Glomerular visceral epithelial cell (primary cell): Measurements from ENCODE around the gene MED15.
A peak's percentile ranks its signal among the peaks of the same experiment; 100 is the strongest.

Experiments used
- DNase-seq: peaks from one replicate; pipeline ENCODE4 v3.0.0-alpha.2; 2016; ENCODE audit errors: extremely low spot score

MED15 gene

DNA sequence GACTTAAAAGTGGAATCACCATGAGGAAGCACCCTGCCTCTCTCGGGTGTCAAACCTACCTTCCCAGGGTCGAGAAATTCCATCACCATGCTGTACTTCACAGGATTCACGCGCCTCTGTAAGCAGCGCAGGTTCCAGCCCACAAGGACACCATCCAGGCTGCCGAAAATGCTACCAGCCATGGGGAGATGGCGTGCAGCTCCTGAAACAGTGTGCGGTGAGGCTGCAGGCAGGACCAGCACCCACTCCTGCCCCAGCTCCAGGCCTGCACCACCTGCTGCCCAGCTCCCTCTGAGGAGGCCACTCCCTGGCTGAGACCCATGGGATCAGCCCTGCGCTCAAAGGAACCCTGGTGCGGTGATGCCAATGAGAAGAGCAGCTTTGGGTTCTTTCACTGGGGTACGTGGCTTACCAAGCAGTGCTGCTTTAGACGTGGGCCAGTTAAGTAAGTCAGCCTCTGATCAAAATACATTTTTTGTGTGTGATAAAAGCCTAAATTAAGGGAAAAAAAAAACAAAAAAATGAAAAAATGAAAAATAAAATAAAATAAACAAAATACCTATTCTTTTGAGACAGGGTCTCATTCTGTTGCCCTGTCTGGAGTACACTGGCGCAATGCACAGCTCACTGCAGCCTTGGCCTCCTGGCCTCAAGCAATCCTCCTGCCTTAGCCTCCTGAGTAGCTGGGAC, 115.4 kb downstream of the MED15 start:
- no peak for DNase-seq

DNA sequence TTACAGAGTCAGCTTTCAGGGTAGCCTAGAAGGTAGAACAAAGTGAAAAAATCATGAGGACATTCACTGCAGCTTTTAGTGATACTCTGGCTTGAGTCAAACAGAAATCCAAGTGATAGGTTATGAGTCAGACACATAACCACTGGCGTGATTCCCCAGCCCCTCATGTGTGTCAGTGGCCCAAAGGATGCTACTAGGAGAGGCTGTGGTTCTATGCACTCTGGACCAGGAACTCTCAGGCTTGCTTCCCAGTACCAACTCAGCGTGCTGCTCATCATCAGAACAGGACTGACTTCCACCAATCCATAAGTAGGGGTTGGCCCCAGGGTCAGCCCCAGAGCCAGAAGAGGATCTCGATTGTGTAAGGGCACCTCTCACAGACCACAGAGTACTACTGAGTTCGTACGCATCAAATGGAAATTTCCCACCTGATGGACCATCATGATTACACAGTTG, 116.8 kb downstream of the MED15 start:
- DNase-seq = peak; percentile 6

- no peak for DNase-seq
These were observed 117.9 kb downstream of the MED15 start for GRCh38 chr22:20625270-20625669.

DNA sequence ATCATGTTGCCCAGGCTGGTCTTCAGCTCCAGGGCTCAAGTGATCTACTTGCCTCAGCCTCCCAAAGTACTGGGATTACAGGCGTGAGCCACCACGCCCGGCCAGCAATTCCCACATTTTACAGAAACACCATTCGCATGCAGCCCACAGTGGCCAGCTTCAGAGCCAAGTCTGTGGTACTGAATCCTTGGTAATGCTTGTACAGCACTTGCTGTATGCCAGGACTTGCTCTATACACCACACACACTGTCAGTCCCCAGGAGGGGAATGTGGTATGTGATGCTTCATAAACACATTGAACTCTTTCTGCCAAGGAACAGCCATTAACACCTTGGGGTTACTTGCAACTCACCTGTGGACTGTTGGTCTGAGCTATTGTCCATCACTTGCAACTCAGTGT, 119.4 kb downstream of the MED15 start:
- DNase-seq = no peak

DNA sequence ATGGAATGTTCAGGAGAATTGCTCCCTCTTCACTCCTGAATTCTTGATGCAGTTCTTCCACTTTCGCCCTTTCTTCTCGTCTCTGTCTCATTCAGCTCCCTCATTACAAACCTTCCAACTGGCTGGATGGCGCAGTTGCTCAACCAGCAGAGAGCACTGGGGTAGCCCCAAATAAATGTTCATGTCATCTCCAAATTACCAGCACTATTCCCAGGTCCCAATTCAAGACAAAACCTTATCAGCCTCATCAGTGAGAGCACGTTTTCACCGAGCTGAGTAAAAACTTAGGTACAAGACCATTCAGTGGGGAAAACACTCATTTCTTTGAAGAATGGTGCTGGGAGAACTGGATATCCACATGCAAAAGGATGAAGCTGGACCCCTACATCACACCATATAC, 120.0 kb downstream of the MED15 start:
- no peak for DNase-seq

- no peak for DNase-seq
These were observed 120.9 kb downstream of the MED15 start for GRCh38 chr22:20628081-20628939.

DNA sequence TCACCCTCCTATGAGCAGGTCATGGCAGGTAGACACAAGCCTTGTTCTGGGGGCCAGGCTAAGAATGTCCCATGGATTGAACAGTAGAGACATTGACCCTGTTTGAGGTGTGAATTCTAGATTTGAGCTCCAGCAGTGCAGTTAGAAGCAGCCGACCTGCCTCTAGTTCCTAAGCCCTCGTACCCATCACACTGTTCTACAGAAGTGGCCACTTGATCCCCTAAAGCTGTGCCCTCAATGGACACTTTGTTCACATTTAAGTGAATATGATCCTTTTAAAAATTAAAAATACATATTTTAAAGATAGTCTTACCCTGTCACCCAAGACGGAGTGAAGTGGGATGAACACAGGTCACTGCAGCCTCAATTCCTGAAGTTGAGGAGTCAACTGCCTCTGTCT, 122.0 kb downstream of the MED15 start:
- no peak for DNase-seq

- DNase-seq = no peak
These were observed 123.6 kb downstream of the MED15 start for GRCh38 chr22:20630873-20631617.

- DNase-seq = no peak
These were observed 124.7 kb downstream of the MED15 start for GRCh38 chr22:20632082-20632481.

GRCh38 chr22:20632518-20632917, 125.1 kb downstream of the MED15 start:
- no peak for DNase-seq

DNA sequence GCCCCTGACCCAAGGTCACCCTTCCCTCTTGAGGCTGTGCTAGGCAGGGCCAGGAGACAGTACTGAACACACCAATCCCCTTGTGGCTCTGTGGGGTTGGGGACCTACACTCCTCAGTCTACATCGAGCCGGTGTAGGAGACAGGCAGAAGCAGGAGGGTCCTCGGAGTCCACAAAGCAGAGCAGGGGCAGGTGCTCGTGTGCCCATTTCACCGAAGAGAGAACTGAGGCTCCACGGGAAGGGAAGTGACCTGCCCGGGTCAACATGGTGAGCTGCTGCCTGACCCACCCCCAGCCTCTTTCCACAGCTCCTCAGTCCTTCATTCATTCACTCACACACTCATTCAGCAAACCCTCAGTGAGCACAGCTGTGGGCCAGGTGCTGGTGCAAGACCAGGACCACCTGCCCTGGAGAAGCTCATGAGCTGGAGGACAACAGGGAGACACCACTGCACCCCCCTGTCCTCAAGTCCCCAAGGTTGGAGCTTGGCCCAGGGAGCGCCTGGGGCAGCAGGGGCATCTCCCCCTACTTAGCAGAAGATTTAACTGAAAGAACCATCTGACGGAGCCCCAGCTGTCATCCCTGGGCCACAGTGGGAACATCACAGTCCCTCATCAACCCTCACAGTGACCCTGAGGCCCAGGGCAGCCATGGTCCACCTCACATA, 127.3 kb downstream of the MED15 start:
- no peak for DNase-seq

DNA sequence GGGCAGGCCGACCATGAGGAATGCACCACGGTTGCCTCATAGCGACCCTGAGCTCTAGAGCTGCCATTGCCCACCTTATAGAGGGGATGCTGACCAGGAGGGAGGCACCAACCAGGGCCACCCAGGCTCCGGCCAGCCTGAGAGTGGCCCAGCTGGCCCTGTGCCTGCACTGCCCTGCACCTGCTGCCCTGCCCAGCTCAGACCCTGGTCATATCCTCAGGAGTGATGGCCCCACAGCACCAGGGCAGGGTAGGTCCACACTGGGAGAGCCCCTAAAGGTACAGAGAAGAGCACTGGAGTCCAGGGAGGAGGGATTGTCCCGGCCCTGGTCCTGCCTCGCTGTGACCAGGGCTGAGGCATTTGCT, 127.8 kb downstream of the MED15 start:
- DNase-seq = no peak

GRCh38 chr22:20636075-20636812, 128.8 kb downstream of the MED15 start:
- no peak for DNase-seq

DNA sequence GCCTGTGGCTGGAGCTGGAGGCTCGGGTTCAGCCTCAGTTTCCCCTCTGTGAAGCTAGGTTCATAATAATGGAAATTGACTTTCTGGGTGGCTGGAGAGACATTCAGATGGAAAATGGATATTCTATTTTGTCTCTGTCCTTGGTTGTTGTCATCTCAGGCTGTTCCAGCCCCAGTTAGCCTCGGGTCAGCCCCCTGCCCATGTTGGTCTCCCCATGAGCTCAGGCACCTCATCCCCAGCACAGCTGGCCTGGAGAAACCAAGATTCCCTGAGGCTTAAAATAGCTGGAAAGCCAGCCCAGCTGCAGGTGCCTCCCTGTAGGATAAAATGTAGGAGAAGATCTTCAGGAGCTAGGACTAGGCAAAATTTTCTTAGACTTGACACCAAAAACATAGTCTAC, 129.5 kb downstream of the MED15 start:
- DNase-seq = no peak
